ENCODE results near the gene TMEM31. TPM values are rescaled to one million over a fixed set of nuclear protein-coding genes. Genes with fewer than 3 reads are reported as not detected.

The TMEM31 gene
- total and polyA plus RNA-seq, 2 experiments from 2014 or later, result 0.60 TPM; not detected in 1

GRCh38 chrX:103756736-103757135 lies 46.0 kb downstream of the TMEM31 start:
- Mint-ChIP-seq H3K36me3 (ENCODE audit: low read depth) (peaks cover 56% of the 10 kb centered on the region), H3K9me3 (no peaks in the 10 kb centered on the region; the same call in 2 of the 3 replicates), H3K27ac (no peak overlapping the region), H3K4me3 (no peak overlapping the region), H3K4me1 (peaks cover 27% of the 10 kb centered on the region), H3K27me3 (ENCODE audit: insufficient read depth, low read depth, poor library complexity) (peaks cover 9% of the 10 kb centered on the region)
- H3F3A ChIP-seq (replicated peaks; ENCODE audit: low read depth), result no peaks in the 10 kb centered on the region
- no peaks in the 10 kb centered on the region for H3K36me3 ChIP-seq (ENCODE audit: insufficient read depth)
- ATAC-seq (no peak), DNase-seq (ENCODE audit: low spot score) (no peak)
- no peak overlapping the region for H2AFZ ChIP-seq
- H3K9me2 ChIP-seq (ENCODE audit: insufficient read depth), result no peaks in the 10 kb centered on the region
- no peak; the same call in 1 of the 2 replicates for TF ChIP-seq POLR2AphosphoS5 (IDR thresholded peaks at IDR 0.05; ENCODE audit: low read depth)
- TF ChIP-seq CREB1 (CRISPR knock-in tag; IDR thresholded peaks at IDR 0.05; ENCODE audit: low read depth), result no peak
- TF ChIP-seq, protein P1, sequence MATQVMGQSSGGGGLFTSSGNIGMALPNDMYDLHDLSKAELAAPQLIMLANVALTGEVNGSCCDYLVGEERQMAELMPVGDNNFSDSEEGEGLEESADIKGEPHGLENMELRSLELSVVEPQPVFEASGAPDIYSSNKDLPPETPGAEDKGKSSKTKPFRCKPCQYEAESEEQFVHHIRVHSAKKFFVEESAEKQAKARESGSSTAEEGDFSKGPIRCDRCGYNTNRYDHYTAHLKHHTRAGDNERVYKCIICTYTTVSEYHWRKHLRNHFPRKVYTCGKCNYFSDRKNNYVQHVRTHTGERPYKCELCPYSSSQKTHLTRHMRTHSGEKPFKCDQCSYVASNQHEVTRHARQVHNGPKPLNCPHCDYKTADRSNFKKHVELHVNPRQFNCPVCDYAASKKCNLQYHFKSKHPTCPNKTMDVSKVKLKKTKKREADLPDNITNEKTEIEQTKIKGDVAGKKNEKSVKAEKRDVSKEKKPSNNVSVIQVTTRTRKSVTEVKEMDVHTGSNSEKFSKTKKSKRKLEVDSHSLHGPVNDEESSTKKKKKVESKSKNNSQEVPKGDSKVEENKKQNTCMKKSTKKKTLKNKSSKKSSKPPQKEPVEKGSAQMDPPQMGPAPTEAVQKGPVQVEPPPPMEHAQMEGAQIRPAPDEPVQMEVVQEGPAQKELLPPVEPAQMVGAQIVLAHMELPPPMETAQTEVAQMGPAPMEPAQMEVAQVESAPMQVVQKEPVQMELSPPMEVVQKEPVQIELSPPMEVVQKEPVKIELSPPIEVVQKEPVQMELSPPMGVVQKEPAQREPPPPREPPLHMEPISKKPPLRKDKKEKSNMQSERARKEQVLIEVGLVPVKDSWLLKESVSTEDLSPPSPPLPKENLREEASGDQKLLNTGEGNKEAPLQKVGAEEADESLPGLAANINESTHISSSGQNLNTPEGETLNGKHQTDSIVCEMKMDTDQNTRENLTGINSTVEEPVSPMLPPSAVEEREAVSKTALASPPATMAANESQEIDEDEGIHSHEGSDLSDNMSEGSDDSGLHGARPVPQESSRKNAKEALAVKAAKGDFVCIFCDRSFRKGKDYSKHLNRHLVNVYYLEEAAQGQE (IDR thresholded peaks at IDR 0.05; ENCODE audit: unreplicated experiment), result no peak
- no peak for TF ChIP-seq NANOG (IDR thresholded peaks at IDR 0.05; ENCODE audit: borderline replicate concordance)
- no peak for TF ChIP-seq ETS1 (IDR thresholded peaks at IDR 0.05)
- TF ChIP-seq ZNF331 (CRISPR knock-in tag; IDR thresholded peaks at IDR 0.05; ENCODE audit: low read depth), result no peak
- TF ChIP-seq EZH2phosphoT487 (IDR thresholded peaks at IDR 0.05; ENCODE audit: unreplicated experiment), result no peak
- TF ChIP-seq JUNB (IDR thresholded peaks at IDR 0.05; ENCODE audit: unreplicated experiment), result no peak
- TF ChIP-seq CTCF (conservative IDR thresholded peaks at IDR 0.05; ENCODE audit: low read depth in 2 of 2), result no peak
- no peak overlapping the region for H3K4me2 ChIP-seq
- H3K79me2 ChIP-seq (replicated peaks; ENCODE audit: insufficient read depth), result no peaks in the 10 kb centered on the region
- no peak overlapping the region for H3K4me3 ChIP-seq
- H3K27me3 ChIP-seq (ENCODE audit: insufficient read depth), result no peaks in the 10 kb centered on the region
- peaks cover 7% of the 10 kb centered on the region for H3K4me1 ChIP-seq (ENCODE audit: insufficient read depth)
- H4K20me1 ChIP-seq (replicated peaks; ENCODE audit: insufficient read depth), result no peaks in the 10 kb centered on the region; the same call in 1 of the 2 replicates
- no peak overlapping the region for H3K27ac ChIP-seq (ENCODE audit: low read depth)

DNA sequence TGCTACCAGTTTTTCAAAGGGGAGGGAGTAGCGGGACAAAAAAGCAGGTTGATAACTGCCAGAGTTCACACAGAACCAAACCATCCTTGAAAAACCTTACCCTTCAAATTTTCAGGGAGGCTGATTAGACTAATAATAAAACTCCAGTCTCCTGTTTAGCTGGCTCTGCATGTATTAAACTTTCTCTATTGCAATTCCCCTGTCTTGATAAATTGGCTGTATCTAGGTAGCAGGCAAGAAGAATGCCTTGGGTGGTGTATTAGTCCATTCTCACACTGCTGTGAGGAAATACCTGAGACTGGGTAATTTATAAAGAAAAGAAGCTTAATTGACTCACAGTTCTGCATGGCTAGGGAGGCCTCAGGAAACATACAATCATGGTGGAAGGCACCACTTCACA lies 47.8 kb downstream of the TMEM31 start:
- Mint-ChIP-seq H3K4me3 (no peak overlapping the region), H3K36me3 (ENCODE audit: low read depth) (peaks cover 58% of the 10 kb centered on the region), H3K4me1 (peaks cover 40% of the 10 kb centered on the region), H3K9me3 (no peaks in the 10 kb centered on the region; the same call in 2 of the 3 replicates), H3K27ac (no peak overlapping the region), H3K27me3 (ENCODE audit: insufficient read depth, low read depth, poor library complexity) (peaks cover 9% of the 10 kb centered on the region)
- Histone ChIP-seq H3K36me3 (ENCODE audit: insufficient read depth) (no peaks in the 10 kb centered on the region), H3F3A (replicated peaks; ENCODE audit: low read depth) (no peaks in the 10 kb centered on the region), H3K9me2 (ENCODE audit: insufficient read depth) (no peaks in the 10 kb centered on the region), H3K27me3 (ENCODE audit: insufficient read depth) (no peaks in the 10 kb centered on the region), H2AFZ (no peak overlapping the region), H3K79me2 (replicated peaks; ENCODE audit: insufficient read depth) (no peaks in the 10 kb centered on the region), H3K4me1 (ENCODE audit: insufficient read depth) (peaks cover 9% of the 10 kb centered on the region), H3K27ac (ENCODE audit: low read depth) (no peak overlapping the region), H4K20me1 (replicated peaks; ENCODE audit: insufficient read depth) (no peaks in the 10 kb centered on the region; the same call in 1 of the 2 replicates), H3K4me2 (no peak overlapping the region), H3K4me3 (no peak overlapping the region)
- DNase-seq (ENCODE audit: low spot score) (no peak), ATAC-seq (no peak)
- TF ChIP-seq ZNF462 (CRISPR knock-in tag; IDR thresholded peaks at IDR 0.05) (no peak), JUNB (IDR thresholded peaks at IDR 0.05; ENCODE audit: unreplicated experiment) (no peak)

Measured in GM23338 (cell line).